Endothelial cell (in vitro differentiated cells): Measurements from ENCODE around the gene SLC17A8. TPM values are rescaled to one million over a fixed set of nuclear protein-coding genes. Genes with fewer than 3 reads are reported as not detected.
"Not testable (repeated sequence)": the region's sequence is repeated elsewhere in the genome, so short reads cannot be mapped to it uniquely, and the experiment has no call there.

Source experiments
- DNase-seq: peaks from one replicate; pipeline ENCODE4 v3.0.0; 2021; ENCODE audit warnings: low spot score
- H3K27ac Mint-ChIP-seq: one replicate; pipeline ENCODE4 v1.8.0; 2021; ENCODE audit warnings: mixed read lengths, inconsistent platforms; ENCODE audit not compliant: unreplicated experiment
- H3K27me3 Mint-ChIP-seq: one replicate; pipeline ENCODE4 v1.8.0; 2021; ENCODE audit warnings: mild to moderate bottlenecking, moderate library complexity, mixed read lengths, inconsistent platforms; ENCODE audit not compliant: unreplicated experiment
- H3K36me3 Mint-ChIP-seq: one replicate; pipeline ENCODE4 v1.8.0; 2021; ENCODE audit warnings: mild to moderate bottlenecking, low read depth, mixed read lengths, inconsistent platforms; ENCODE audit not compliant: unreplicated experiment
- H3K4me1 Mint-ChIP-seq: one replicate; pipeline ENCODE4 v1.8.0; 2021; ENCODE audit warnings: mild to moderate bottlenecking, mixed read lengths, inconsistent platforms; ENCODE audit not compliant: unreplicated experiment
- H3K4me3 Mint-ChIP-seq: one replicate; pipeline ENCODE4 v1.8.0; 2021; ENCODE audit warnings: mild to moderate bottlenecking, mixed read lengths, inconsistent platforms; ENCODE audit not compliant: unreplicated experiment
- H3K9me3 Mint-ChIP-seq: one replicate; pipeline ENCODE4 v1.8.0; 2021; ENCODE audit warnings: mixed read lengths, inconsistent platforms; ENCODE audit not compliant: unreplicated experiment
- total RNA-seq: library from RNA; stranded (reverse); fragmentation: NEBNext Ultra II Directional; extraction: Animal tissue kit (Norgen Biotek cat#: 25700); gene quantifications from one replicate; pipeline ENCODE4 v1.2.1, GENCODE V29; 2021; ENCODE audit not compliant: unreplicated experiment
- TF ChIP-seq, protein P1 (sequence below): fragments of 200-600 bp; sonication (generic); IDR thresholded peaks from one replicate; pipeline ENCODE4 v1.5.0; 2021; ENCODE audit warnings: antibody characterized with exemption; ENCODE audit not compliant: unreplicated experiment

The SLC17A8 gene
- total RNA-seq, 1 donor from 2014 or later: not detected

- Mint-ChIP-seq H3K36me3 (peaks cover 7% of the 10 kb centered on the region), H3K27me3 (no peaks in the 10 kb centered on the region), H3K4me1 (no peaks in the 10 kb centered on the region), H3K9me3 (no peaks in the 10 kb centered on the region), H3K4me3 (no peak overlapping the region), H3K27ac (no peak overlapping the region)
- DNase-seq: no peak
- TF ChIP-seq, protein P1, sequence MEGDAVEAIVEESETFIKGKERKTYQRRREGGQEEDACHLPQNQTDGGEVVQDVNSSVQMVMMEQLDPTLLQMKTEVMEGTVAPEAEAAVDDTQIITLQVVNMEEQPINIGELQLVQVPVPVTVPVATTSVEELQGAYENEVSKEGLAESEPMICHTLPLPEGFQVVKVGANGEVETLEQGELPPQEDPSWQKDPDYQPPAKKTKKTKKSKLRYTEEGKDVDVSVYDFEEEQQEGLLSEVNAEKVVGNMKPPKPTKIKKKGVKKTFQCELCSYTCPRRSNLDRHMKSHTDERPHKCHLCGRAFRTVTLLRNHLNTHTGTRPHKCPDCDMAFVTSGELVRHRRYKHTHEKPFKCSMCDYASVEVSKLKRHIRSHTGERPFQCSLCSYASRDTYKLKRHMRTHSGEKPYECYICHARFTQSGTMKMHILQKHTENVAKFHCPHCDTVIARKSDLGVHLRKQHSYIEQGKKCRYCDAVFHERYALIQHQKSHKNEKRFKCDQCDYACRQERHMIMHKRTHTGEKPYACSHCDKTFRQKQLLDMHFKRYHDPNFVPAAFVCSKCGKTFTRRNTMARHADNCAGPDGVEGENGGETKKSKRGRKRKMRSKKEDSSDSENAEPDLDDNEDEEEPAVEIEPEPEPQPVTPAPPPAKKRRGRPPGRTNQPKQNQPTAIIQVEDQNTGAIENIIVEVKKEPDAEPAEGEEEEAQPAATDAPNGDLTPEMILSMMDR: no peak
Measured at GRCh38 chr12:100337727-100338126, 19.1 kb upstream of the SLC17A8 start.

DNA sequence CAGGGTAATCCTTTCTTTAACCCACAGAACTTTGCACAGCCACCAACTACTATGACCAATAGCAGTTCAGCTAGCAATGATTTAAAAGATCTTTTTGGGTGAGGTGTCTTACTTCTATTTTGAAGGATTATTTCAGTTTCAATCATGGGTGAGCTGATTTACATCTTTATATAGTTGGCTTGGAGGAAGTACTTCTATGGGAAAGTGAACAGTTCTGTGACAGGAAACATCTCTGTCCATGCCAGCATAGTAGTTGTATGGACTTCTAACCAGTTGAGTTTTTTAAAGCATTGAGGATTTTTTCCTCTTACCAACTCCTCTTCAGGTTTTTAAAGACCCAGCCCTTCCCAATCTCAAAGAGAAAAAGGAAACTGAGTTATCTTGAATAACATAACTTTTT lies 17.8 kb upstream of the SLC17A8 start:
- Mint-ChIP-seq H3K4me3 (no peak overlapping the region), H3K36me3 (peaks cover 4% of the 10 kb centered on the region), H3K4me1 (no peaks in the 10 kb centered on the region), H3K27ac (no peak overlapping the region), H3K9me3 (no peaks in the 10 kb centered on the region), H3K27me3 (no peaks in the 10 kb centered on the region)
- DNase-seq: no peak
- TF ChIP-seq, protein P1: no peak

DNA sequence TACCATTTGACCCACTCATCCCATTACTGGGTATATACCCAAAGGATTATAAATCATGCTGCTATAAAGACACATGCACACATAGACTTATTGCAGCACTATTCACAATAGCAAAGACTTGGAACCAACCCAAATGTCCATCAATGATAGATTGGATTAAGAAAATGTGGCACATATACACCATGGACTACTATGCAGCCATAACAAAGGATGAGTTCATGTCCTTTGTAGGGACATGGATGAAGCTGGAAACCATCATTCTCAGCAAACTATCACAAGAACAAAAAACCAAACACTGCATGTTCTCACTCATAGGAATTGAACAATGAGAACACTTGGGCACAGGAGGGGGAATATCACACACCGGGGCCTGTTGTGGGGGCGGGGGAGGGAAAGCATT lies 14.0 kb upstream of the SLC17A8 start:
- not testable (repeated sequence) for H3K9me3 Mint-ChIP-seq, H3K4me3 Mint-ChIP-seq, H3K27me3 Mint-ChIP-seq, H3K36me3 Mint-ChIP-seq, DNase-seq, H3K27ac Mint-ChIP-seq, H3K4me1 Mint-ChIP-seq

DNA sequence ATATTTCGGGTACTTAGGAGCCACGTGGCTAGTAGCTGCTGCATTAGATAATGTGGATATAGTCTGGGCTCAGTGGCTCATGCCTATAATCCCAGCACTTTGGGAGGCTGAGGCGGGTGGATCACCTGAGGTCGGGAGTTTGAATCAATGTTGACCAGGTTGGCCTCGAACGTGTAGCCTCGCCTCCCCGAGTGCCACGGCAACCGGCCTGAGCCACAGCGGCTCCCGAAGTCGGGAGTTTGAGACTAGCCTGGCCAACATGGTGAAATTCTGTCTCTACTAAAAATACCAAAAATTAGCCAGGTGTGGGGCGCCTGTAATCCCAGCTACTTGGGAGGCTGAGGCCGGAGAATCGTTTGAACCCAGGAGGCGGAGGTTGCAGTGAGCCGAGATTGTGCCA lies 12.5 kb upstream of the SLC17A8 start:
- H3K4me3 Mint-ChIP-seq, H3K4me1 Mint-ChIP-seq, H3K36me3 Mint-ChIP-seq, H3K27ac Mint-ChIP-seq, H3K27me3 Mint-ChIP-seq, H3K9me3 Mint-ChIP-seq, DNase-seq: not testable (repeated sequence)

DNA sequence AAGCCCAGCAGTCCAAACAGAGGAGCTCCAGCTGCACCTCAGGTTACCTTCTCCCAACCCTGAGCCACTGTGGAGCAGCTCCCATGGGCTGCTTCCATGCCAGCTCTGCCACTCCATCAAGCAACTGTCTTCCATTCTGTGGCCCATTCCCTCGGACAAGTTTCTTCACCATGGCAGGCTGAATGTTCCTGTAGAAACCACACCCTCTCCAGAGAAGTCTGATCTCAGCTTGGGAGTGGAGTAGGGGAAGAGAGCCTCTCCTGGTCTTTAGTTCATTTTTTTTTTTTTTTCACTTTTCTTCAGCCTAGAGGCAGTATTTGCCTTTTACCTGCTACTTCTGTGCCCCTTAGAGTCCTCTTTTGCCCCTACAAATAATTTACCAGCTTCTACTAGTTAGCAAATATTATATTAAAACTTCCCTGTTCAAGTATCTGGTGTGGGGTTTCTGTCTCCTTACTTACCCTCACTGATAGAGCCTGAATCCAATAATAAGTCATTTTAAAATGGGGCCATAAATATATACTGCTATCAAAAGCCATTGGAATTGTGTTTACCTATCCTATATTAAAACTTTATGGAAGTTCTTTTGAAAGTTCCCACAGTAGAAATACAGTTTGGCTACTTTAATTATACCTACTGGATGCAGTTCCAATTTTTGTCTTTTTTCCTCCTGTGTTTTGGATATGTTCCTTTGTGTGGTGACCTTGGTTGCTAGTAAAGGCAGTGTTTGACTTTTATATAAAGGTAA lies 11.7 kb upstream of the SLC17A8 start:
- DNase-seq: no peak
- Mint-ChIP-seq H3K4me3 (no peak overlapping the region), H3K36me3 (no peaks in the 10 kb centered on the region), H3K27me3 (no peaks in the 10 kb centered on the region), H3K4me1 (no peaks in the 10 kb centered on the region), H3K27ac (no peak overlapping the region), H3K9me3 (no peaks in the 10 kb centered on the region)
- TF ChIP-seq, protein P1: no peak

DNA sequence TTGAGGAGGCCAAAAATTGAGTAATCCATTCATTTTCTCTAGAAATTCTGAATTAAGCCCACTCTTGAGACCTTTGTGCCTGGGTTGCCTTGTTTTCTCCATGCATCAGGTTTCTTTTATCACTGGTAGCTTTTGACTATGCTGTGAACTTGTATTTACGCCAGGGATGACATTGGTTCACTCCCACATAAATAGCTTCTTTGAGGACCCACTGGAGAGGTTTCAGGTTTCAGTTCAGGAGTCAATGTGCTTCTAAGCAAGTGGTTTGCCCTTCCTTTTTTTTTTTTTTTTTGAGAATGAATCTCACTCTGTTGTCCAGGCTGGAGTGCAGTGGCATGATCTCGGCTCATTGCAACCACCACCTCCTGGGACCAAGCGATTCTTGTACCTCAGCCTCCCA lies 10.2 kb upstream of the SLC17A8 start:
- Mint-ChIP-seq H3K9me3 (no peaks in the 10 kb centered on the region), H3K4me3 (no peak overlapping the region), H3K27me3 (no peaks in the 10 kb centered on the region), H3K27ac (no peak overlapping the region), H3K4me1 (no peaks in the 10 kb centered on the region), H3K36me3 (no peaks in the 10 kb centered on the region)
- no peak for DNase-seq
- TF ChIP-seq, protein P1: no peak
